WTC11 (cell line): Measurements from ENCODE around the gene APEX2.

Source experiments
- ETV6 ChIP-seq: sonication (generic); formaldehyde crosslinking; IDR thresholded peaks from 2 replicates; pipeline ENCODE4 v1.8.1; 2022; ENCODE audit warnings: mild to moderate bottlenecking, missing genetic modification reagents
- ZNF232 ChIP-seq: sonication (generic); formaldehyde crosslinking; IDR thresholded peaks from 2 replicates; pipeline ENCODE4 v1.8.0; 2022; ENCODE audit warnings: mild to moderate bottlenecking, missing genetic modification reagents
- ZNF263 ChIP-seq: sonication (generic); formaldehyde crosslinking; IDR thresholded peaks from 2 replicates; pipeline ENCODE4 v1.8.1; 2022; ENCODE audit warnings: low read depth, mild to moderate bottlenecking, moderate library complexity, missing genetic modification reagents
- ZNF317 ChIP-seq: sonication (generic); formaldehyde crosslinking; IDR thresholded peaks from 2 replicates; pipeline ENCODE4 v1.8.1; 2023; ENCODE audit warnings: low read depth, mild to moderate bottlenecking, moderate library complexity, missing genetic modification reagents, borderline replicate concordance
- ZNF423 ChIP-seq: fragments of 250-450 bp; sonication (Bioruptor Pico); IDR thresholded peaks from 2 replicates; pipeline ENCODE4 v2.1.2; 2022; ENCODE audit warnings: mild to moderate bottlenecking, moderate library complexity
- TF ChIP-seq, protein P1 (sequence below): fragments of 200-600 bp; IDR thresholded peaks from 2 replicates; pipeline ENCODE4 v1.8.0; 2022; ENCODE audit warnings: antibody characterized with exemption
- TF ChIP-seq, protein P2 (sequence below): fragments of 250-450 bp; sonication (Bioruptor Pico); IDR thresholded peaks from 2 replicates; pipeline ENCODE4 v1.9.0; 2021; ENCODE audit warnings: mild to moderate bottlenecking, borderline replicate concordance

DNA sequence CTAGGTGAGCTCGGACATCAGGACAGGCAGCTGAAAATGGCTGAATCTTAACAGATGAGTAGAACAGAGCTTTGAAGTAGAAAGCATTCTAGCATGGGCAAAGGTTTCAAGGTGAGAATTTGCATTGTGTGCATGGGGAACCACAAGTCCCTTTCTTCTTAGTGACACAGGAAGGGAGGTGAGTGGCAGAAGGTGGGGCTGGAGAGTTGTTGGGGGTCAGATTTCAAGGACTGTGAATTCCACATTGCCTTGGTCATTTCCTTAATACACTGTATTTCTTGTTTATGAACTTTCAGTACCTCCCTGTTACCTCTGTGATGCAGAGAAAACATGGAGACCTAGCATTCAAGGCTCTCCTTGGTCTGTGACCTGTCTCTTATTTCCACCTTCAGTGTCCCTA lies 4.1 kb downstream of the APEX2 start:
- TF ChIP-seq ETV6 (CRISPR knock-in tag) (no peak), ZNF232 (CRISPR knock-in tag) (no peak), ZNF263 (CRISPR knock-in tag) (no peak), ZNF423 (no peak), ZNF317 (no peak)
- TF ChIP-seq, protein P1, sequence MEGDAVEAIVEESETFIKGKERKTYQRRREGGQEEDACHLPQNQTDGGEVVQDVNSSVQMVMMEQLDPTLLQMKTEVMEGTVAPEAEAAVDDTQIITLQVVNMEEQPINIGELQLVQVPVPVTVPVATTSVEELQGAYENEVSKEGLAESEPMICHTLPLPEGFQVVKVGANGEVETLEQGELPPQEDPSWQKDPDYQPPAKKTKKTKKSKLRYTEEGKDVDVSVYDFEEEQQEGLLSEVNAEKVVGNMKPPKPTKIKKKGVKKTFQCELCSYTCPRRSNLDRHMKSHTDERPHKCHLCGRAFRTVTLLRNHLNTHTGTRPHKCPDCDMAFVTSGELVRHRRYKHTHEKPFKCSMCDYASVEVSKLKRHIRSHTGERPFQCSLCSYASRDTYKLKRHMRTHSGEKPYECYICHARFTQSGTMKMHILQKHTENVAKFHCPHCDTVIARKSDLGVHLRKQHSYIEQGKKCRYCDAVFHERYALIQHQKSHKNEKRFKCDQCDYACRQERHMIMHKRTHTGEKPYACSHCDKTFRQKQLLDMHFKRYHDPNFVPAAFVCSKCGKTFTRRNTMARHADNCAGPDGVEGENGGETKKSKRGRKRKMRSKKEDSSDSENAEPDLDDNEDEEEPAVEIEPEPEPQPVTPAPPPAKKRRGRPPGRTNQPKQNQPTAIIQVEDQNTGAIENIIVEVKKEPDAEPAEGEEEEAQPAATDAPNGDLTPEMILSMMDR, result no peak
- TF ChIP-seq, protein P2, sequence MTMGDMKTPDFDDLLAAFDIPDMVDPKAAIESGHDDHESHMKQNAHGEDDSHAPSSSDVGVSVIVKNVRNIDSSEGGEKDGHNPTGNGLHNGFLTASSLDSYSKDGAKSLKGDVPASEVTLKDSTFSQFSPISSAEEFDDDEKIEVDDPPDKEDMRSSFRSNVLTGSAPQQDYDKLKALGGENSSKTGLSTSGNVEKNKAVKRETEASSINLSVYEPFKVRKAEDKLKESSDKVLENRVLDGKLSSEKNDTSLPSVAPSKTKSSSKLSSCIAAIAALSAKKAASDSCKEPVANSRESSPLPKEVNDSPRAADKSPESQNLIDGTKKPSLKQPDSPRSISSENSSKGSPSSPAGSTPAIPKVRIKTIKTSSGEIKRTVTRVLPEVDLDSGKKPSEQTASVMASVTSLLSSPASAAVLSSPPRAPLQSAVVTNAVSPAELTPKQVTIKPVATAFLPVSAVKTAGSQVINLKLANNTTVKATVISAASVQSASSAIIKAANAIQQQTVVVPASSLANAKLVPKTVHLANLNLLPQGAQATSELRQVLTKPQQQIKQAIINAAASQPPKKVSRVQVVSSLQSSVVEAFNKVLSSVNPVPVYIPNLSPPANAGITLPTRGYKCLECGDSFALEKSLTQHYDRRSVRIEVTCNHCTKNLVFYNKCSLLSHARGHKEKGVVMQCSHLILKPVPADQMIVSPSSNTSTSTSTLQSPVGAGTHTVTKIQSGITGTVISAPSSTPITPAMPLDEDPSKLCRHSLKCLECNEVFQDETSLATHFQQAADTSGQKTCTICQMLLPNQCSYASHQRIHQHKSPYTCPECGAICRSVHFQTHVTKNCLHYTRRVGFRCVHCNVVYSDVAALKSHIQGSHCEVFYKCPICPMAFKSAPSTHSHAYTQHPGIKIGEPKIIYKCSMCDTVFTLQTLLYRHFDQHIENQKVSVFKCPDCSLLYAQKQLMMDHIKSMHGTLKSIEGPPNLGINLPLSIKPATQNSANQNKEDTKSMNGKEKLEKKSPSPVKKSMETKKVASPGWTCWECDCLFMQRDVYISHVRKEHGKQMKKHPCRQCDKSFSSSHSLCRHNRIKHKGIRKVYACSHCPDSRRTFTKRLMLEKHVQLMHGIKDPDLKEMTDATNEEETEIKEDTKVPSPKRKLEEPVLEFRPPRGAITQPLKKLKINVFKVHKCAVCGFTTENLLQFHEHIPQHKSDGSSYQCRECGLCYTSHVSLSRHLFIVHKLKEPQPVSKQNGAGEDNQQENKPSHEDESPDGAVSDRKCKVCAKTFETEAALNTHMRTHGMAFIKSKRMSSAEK, result no peak
